Osteocyte (in vitro differentiated cells): ENCODE data around the gene MAP3K4. TPM values are rescaled to one million over a fixed set of nuclear protein-coding genes. Genes with fewer than 3 reads are reported as not detected.

ENCODE experiments used
- DNase-seq: peaks from one replicate; pipeline ENCODE4 v3.0.0; 2021; ENCODE audit warnings: mixed read lengths; ENCODE audit not compliant: unreplicated experiment; ENCODE audit errors: extremely low spot score
- H3K27ac Mint-ChIP-seq: one replicate; pipeline ENCODE4 v1.8.0; 2021; ENCODE audit warnings: mild to moderate bottlenecking, mixed read lengths; ENCODE audit not compliant: unreplicated experiment
- H3K27me3 Mint-ChIP-seq: one replicate; pipeline ENCODE4 v1.8.0; 2021; ENCODE audit warnings: mixed read lengths; ENCODE audit not compliant: unreplicated experiment
- H3K36me3 Mint-ChIP-seq: one replicate; pipeline ENCODE4 v1.8.0; 2021; ENCODE audit warnings: mixed read lengths; ENCODE audit not compliant: unreplicated experiment
- H3K4me1 Mint-ChIP-seq: one replicate; pipeline ENCODE4 v1.8.0; 2021; ENCODE audit warnings: mixed read lengths; ENCODE audit not compliant: unreplicated experiment
- H3K4me3 Mint-ChIP-seq: one replicate; pipeline ENCODE4 v1.8.0; 2021; ENCODE audit warnings: mild to moderate bottlenecking, moderate library complexity, mixed read lengths; ENCODE audit not compliant: unreplicated experiment
- H3K9me3 Mint-ChIP-seq: one replicate; pipeline ENCODE4 v1.8.0; 2021; ENCODE audit warnings: mixed read lengths; ENCODE audit not compliant: unreplicated experiment
- total RNA-seq: library from RNA; stranded (reverse); gene quantifications from 2 replicates; pipeline ENCODE4 v1.2.1, GENCODE V29; 2021
- TF ChIP-seq, protein P1 (sequence below): fragments of 200-600 bp; sonication (generic); IDR thresholded peaks from 2 replicates; pipeline ENCODE4 v1.5.0; 2021; ENCODE audit warnings: antibody characterized with exemption, mild to moderate bottlenecking, moderate library complexity

The MAP3K4 gene
- total RNA-seq, 1 donor from 2014 or later = 20.7 TPM

- peaks cover 3% of the 10 kb centered on the region for H3K36me3 Mint-ChIP-seq
- peaks cover 6% of the 10 kb centered on the region for H3K4me1 Mint-ChIP-seq
- no peak overlapping the region for H3K27ac Mint-ChIP-seq
- TF ChIP-seq, protein P1, sequence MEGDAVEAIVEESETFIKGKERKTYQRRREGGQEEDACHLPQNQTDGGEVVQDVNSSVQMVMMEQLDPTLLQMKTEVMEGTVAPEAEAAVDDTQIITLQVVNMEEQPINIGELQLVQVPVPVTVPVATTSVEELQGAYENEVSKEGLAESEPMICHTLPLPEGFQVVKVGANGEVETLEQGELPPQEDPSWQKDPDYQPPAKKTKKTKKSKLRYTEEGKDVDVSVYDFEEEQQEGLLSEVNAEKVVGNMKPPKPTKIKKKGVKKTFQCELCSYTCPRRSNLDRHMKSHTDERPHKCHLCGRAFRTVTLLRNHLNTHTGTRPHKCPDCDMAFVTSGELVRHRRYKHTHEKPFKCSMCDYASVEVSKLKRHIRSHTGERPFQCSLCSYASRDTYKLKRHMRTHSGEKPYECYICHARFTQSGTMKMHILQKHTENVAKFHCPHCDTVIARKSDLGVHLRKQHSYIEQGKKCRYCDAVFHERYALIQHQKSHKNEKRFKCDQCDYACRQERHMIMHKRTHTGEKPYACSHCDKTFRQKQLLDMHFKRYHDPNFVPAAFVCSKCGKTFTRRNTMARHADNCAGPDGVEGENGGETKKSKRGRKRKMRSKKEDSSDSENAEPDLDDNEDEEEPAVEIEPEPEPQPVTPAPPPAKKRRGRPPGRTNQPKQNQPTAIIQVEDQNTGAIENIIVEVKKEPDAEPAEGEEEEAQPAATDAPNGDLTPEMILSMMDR = no peak
- no peak overlapping the region for H3K4me3 Mint-ChIP-seq
- DNase-seq = no peak
- H3K27me3 Mint-ChIP-seq = no peaks in the 10 kb centered on the region
- H3K9me3 Mint-ChIP-seq = no peaks in the 10 kb centered on the region
These were observed 6.6 kb downstream of the MAP3K4 start for GRCh38 chr6:160998217-160998616.

GRCh38 chr6:160998766-160999165 lies 7.2 kb downstream of the MAP3K4 start:
- Mint-ChIP-seq H3K27ac (no peak overlapping the region), H3K4me1 (peaks cover 3% of the 10 kb centered on the region)
- TF ChIP-seq, protein P1 = no peak

DNA sequence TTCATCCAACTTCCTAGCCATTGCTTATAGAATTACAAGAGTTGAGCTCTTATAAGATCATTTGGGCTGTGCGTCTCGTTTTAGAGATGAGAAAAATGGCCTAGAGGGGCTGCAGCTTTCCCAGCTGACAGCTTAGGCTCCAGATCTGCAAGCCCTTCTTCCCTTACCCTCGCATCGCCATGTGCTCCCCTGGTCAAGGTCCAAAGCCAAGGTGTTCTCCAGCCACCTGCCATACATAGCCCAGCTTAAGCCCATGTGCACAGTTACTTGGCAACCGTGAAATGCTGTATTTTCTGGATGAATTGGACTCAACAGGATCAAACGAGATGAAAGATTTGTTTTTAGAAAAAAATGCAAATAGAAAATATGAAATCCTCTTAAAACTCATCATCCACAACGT lies 7.9 kb downstream of the MAP3K4 start:
- H3K27me3 Mint-ChIP-seq = no peaks in the 10 kb centered on the region
- no peaks in the 10 kb centered on the region for H3K9me3 Mint-ChIP-seq
- TF ChIP-seq, protein P1 = no peak
- H3K4me3 Mint-ChIP-seq = no peak overlapping the region
- DNase-seq = no peak
- peaks cover 3% of the 10 kb centered on the region for H3K36me3 Mint-ChIP-seq
- no peak overlapping the region for H3K27ac Mint-ChIP-seq
- H3K4me1 Mint-ChIP-seq = peaks cover 10% of the 10 kb centered on the region

More at GRCh38 chr6:160998766-160999165, 7.2 kb downstream of the MAP3K4 start:
- no peak for DNase-seq
- Mint-ChIP-seq H3K36me3 (peaks cover 3% of the 10 kb centered on the region), H3K9me3 (no peaks in the 10 kb centered on the region), H3K27me3 (no peaks in the 10 kb centered on the region), H3K4me3 (no peak overlapping the region)

DNA sequence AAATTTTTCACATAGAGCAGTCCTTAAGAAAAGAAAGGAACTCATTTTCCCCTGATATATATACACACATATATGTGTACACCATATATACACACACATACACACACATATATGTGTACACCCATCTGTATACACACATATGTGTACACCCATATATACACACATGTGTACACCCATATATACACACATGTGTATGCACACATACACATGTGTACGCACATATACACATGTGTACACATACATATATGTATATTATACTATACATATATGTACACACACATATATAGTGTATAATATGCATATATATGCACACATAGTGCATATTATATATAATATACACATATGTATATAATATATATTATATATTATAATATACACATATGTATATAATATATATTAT lies 9.1 kb downstream of the MAP3K4 start:
- H3K27me3 Mint-ChIP-seq = no peaks in the 10 kb centered on the region
- H3K4me3 Mint-ChIP-seq = no peak overlapping the region
- DNase-seq = no peak
- H3K9me3 Mint-ChIP-seq = no peaks in the 10 kb centered on the region
- no peak overlapping the region for H3K27ac Mint-ChIP-seq
- TF ChIP-seq, protein P1 = no peak
- peaks cover 3% of the 10 kb centered on the region for H3K36me3 Mint-ChIP-seq
- H3K4me1 Mint-ChIP-seq = peaks cover 14% of the 10 kb centered on the region

GRCh38 chr6:161001421-161001820 lies 9.9 kb downstream of the MAP3K4 start:
- no peaks in the 10 kb centered on the region for H3K9me3 Mint-ChIP-seq
- no peaks in the 10 kb centered on the region for H3K27me3 Mint-ChIP-seq
- H3K36me3 Mint-ChIP-seq = peaks cover 3% of the 10 kb centered on the region
- TF ChIP-seq, protein P1 = no peak
- H3K4me1 Mint-ChIP-seq = peaks cover 11% of the 10 kb centered on the region
- no peak overlapping the region for H3K4me3 Mint-ChIP-seq
- no peak overlapping the region for H3K27ac Mint-ChIP-seq
- no peak for DNase-seq
